Vagina (tissue), 2 donors: Measurements from ENCODE around the gene ENPP6. TPM values are rescaled to one million over a fixed set of nuclear protein-coding genes. Genes with fewer than 3 reads are reported as not detected.

Source experiments
- DNase-seq, 2 donors: peaks; one replicate each; pipeline ENCODE4 v3.0.0-alpha.2; 2017; ENCODE audit errors: extremely low spot score in 2 of 2
- H3K27ac ChIP-seq: fragments of 200-600 bp; sonication (generic); one replicate; pipeline ENCODE4 v1.5.1; 2019
- H3K27me3 ChIP-seq: fragments of 200-600 bp; sonication (generic); one replicate; pipeline ENCODE4 v1.5.1; 2019
- H3K36me3 ChIP-seq, 2 donors: fragments of 200-600 bp; sonication (generic); one replicate each; pipeline ENCODE4 v1.5.1; 2017 to 2019
- H3K4me1 ChIP-seq: fragments of 200-600 bp; sonication (generic); one replicate; pipeline ENCODE4 v1.5.1; 2019
- H3K4me3 ChIP-seq, 2 donors: fragments of 200-600 bp; sonication (generic); 1 replicate in 1 of 2; 2 replicates in 1 of 2; pipeline ENCODE4 v1.5.1; 2016 to 2019
- H3K9me3 ChIP-seq: fragments of 200-600 bp; sonication (generic); one replicate; pipeline ENCODE4 v1.5.1; 2019
- CTCF ChIP-seq, 3 experiments: fragments of 450-650 bp in 2 of 3; fragments of 200-600 bp in 1 of 3; sonication (generic) in 1 of 3; IDR thresholded peaks; one replicate each; pipeline ENCODE4 v1.5.1; 2017 to 2019; ENCODE audit warnings: antibody characterized with exemption in 3 of 3, mild to moderate bottlenecking in 2 of 3, moderate library complexity in 2 of 3
- POLR2A ChIP-seq, 2 donors: fragments of 450-650 bp; IDR thresholded peaks; one replicate each; pipeline ENCODE4 v1.6.1; 2017; ENCODE audit warnings: antibody characterized with exemption in 2 of 2, mild to moderate bottlenecking in 2 of 2, moderate library complexity in 2 of 2
- POLR2AphosphoS5 ChIP-seq, 2 donors: sonication (generic); formaldehyde crosslinking; IDR thresholded peaks; one replicate each; pipeline ENCODE4 v1.9.0; 2017; ENCODE audit warnings: antibody characterized with exemption in 2 of 2, mild to moderate bottlenecking in 2 of 2, low read depth in 1 of 2; ENCODE audit not compliant: insufficient read depth in 1 of 2
- intact Hi-C: fragments of 100-400 bp; cut with DNase I; formaldehyde crosslinking; loops from one replicate; pipeline ENCODE4 v1.15.1; 2023
- total RNA-seq: library from RNA; depleted of rRNA; stranded (reverse); fragments of >200 nt; gene quantifications from one replicate; pipeline ENCODE4 v1.2.3, GENCODE V29; 2016

The ENPP6 gene
- total RNA-seq, 1 donor from 2014 or later, result 0.98 TPM

- no peak overlapping the region for H3K27ac ChIP-seq
- H3K9me3 ChIP-seq, result no peaks in the 10 kb centered on the region
- H3K4me3 ChIP-seq, result no peak overlapping the region
- no peaks in the 10 kb centered on the region for H3K4me1 ChIP-seq
- intact Hi-C loops, result loop anchor here (10.0 kb wide), 1 partner anchor 382 kb away; the partner anchor contains the start of genes CASP3 and PRIMPOL
- no peaks in the 10 kb centered on the region for H3K27me3 ChIP-seq
- H3K36me3 ChIP-seq, result no peaks in the 10 kb centered on the region
- DNase-seq, result peak in 1 of 2 donors; percentile 32
- no peak for TF ChIP-seq CTCF (IDR thresholded peaks at IDR 0.05)
- TF ChIP-seq POLR2AphosphoS5 (IDR thresholded peaks at IDR 0.05; ENCODE audit: insufficient read depth in 1 of 2, low read depth in 1 of 2), result no peak
- no peak for TF ChIP-seq POLR2A (IDR thresholded peaks at IDR 0.05)
Observed at GRCh38 chr4:184262901-184263300, 45.2 kb upstream of the ENPP6 start.

- no peak for TF ChIP-seq POLR2A (IDR thresholded peaks at IDR 0.05)
- TF ChIP-seq POLR2AphosphoS5 (IDR thresholded peaks at IDR 0.05; ENCODE audit: insufficient read depth in 1 of 2, low read depth in 1 of 2), result no peak
- TF ChIP-seq CTCF (IDR thresholded peaks at IDR 0.05), result no peak
- Histone ChIP-seq H3K4me1 (no peaks in the 10 kb centered on the region), H3K4me3 (no peak overlapping the region), H3K9me3 (no peaks in the 10 kb centered on the region), H3K27ac (no peak overlapping the region), H3K36me3 (no peaks in the 10 kb centered on the region), H3K27me3 (no peaks in the 10 kb centered on the region)
- DNase-seq, result peak in 1 of 2 donors; percentile 47
- intact Hi-C loops, result loop anchor here (10.0 kb wide), 1 partner anchor 384 kb away; the partner anchor contains the start of genes CASP3 and PRIMPOL
Observed at GRCh38 chr4:184261246-184261645, 43.6 kb upstream of the ENPP6 start.

- Histone ChIP-seq H3K4me1 (no peaks in the 10 kb centered on the region), H3K36me3 (no peaks in the 10 kb centered on the region), H3K4me3 (no peak overlapping the region), H3K27me3 (no peaks in the 10 kb centered on the region), H3K9me3 (no peaks in the 10 kb centered on the region), H3K27ac (no peak overlapping the region)
- TF ChIP-seq CTCF (IDR thresholded peaks at IDR 0.05), result no peak
- no peak for TF ChIP-seq POLR2AphosphoS5 (IDR thresholded peaks at IDR 0.05; ENCODE audit: insufficient read depth in 1 of 2, low read depth in 1 of 2)
- no peak for TF ChIP-seq POLR2A (IDR thresholded peaks at IDR 0.05)
- intact Hi-C loops, result loop anchor here (10.0 kb wide), 1 partner anchor 385 kb away; the partner anchor contains the start of genes CASP3 and PRIMPOL
- DNase-seq, result peak in 1 of 2 donors; percentile 72
Observed at GRCh38 chr4:184259866-184260265, 42.2 kb upstream of the ENPP6 start.

- intact Hi-C loops, result no loop called here
Observed at GRCh38 chr4:184259081-184259480, 41.4 kb upstream of the ENPP6 start.

More at GRCh38 chr4:184259081-184259480, 41.4 kb upstream of the ENPP6 start:
- H3K4me1 ChIP-seq, result no peaks in the 10 kb centered on the region
- H3K36me3 ChIP-seq, result no peaks in the 10 kb centered on the region
- H3K27ac ChIP-seq, result no peak overlapping the region
- no peaks in the 10 kb centered on the region for H3K27me3 ChIP-seq
- H3K4me3 ChIP-seq, result no peak overlapping the region
- DNase-seq, result peak in 1 of 2 donors; percentile 29
- H3K9me3 ChIP-seq, result no peaks in the 10 kb centered on the region
- no peak for TF ChIP-seq POLR2AphosphoS5 (IDR thresholded peaks at IDR 0.05; ENCODE audit: insufficient read depth in 1 of 2, low read depth in 1 of 2)
- TF ChIP-seq CTCF (IDR thresholded peaks at IDR 0.05), result no peak
- TF ChIP-seq POLR2A (IDR thresholded peaks at IDR 0.05), result no peak
